K562 (cell line): Measurements from ENCODE around the gene FEV. TPM values are rescaled to one million over a fixed set of nuclear protein-coding genes. Genes with fewer than 3 reads are reported as not detected.

Experiments used
- BACH1 ChIP-seq: fragments of 200-800 bp; sonication (Bioruptor generic); IDR thresholded peaks from 2 replicates; pipeline ENCODE4 v1.6.1; 2016; ENCODE audit warnings: missing genetic modification characterization, missing compliant biosample characterization
- CBFA2T3 ChIP-seq: fragments of 450-650 bp; IDR thresholded peaks from 2 replicates; pipeline ENCODE4 v1.6.1; 2017
- CREB3L1 ChIP-seq: fragments of 450-650 bp; IDR thresholded peaks from 2 replicates; pipeline ENCODE4 v1.6.1; 2014; ENCODE audit warnings: low read depth, mild to moderate bottlenecking, moderate library complexity, borderline replicate concordance
- E2F6 ChIP-seq, 2 experiments: IDR thresholded peaks; 2 replicates each; pipeline ENCODE4 v1.6.1; 2011; ENCODE audit warnings: borderline replicate concordance in 1 of 2, control low read depth in 1 of 2, low read depth in 1 of 2, low read length in 1 of 2, mild to moderate bottlenecking in 1 of 2, mixed read lengths in 1 of 2, moderate library complexity in 1 of 2; ENCODE audit not compliant: insufficient read depth in 1 of 2, insufficient read length in 1 of 2, poor library complexity in 1 of 2, severe bottlenecking in 1 of 2; ENCODE audit errors: extremely low read depth in 1 of 2
- EGR1 ChIP-seq: fragments of 450-650 bp; conservative IDR thresholded peaks from 2 replicates; pipeline ENCODE4 v1.6.1; 2017; ENCODE audit warnings: mild to moderate bottlenecking
- EHMT2 ChIP-seq: fragments of 450-650 bp; IDR thresholded peaks from 2 replicates; pipeline ENCODE4 v1.6.1; 2018; ENCODE audit warnings: antibody characterized with exemption
- GMEB1 ChIP-seq: fragments of 250-450 bp; sonication (Bioruptor Pico); IDR thresholded peaks from 2 replicates; pipeline ENCODE4 v1.4.0; 2020; ENCODE audit warnings: mild to moderate bottlenecking
- MEF2A ChIP-seq: IDR thresholded peaks from 2 replicates; pipeline ENCODE4 v1.6.1; 2011; ENCODE audit warnings: low read depth, mild to moderate bottlenecking, low read length, moderate library complexity; ENCODE audit not compliant: control insufficient read depth
- MEF2D ChIP-seq: conservative IDR thresholded peaks from 2 replicates; pipeline ENCODE4 v1.6.1; 2016; ENCODE audit warnings: low read depth, missing genetic modification characterization, missing compliant biosample characterization
- NCOA6 ChIP-seq: fragments of 450-650 bp; IDR thresholded peaks from 2 replicates; pipeline ENCODE4 v1.6.1; 2017; ENCODE audit warnings: mild to moderate bottlenecking
- POLR2A ChIP-seq: fragments of 450-650 bp; conservative IDR thresholded peaks from 2 replicates; pipeline ENCODE4 v1.6.1; 2016
- SMAD4 ChIP-seq: fragments of 250-450 bp; sonication (Bioruptor Pico); conservative IDR thresholded peaks from 2 replicates; pipeline ENCODE4 v1.8.0; 2021; ENCODE audit warnings: inconsistent platforms, mild to moderate bottlenecking, moderate library complexity
- STAT6 ChIP-seq: sonication (generic); formaldehyde crosslinking; IDR thresholded peaks from 2 replicates; pipeline ENCODE4 v1.8.1; 2023; ENCODE audit warnings: mild to moderate bottlenecking, missing genetic modification reagents
- YY1 ChIP-seq, 3 experiments: IDR thresholded peaks; 2 replicates each; pipeline ENCODE4 v1.6.1; 2011; ENCODE audit warnings: low read length in 2 of 3, mild to moderate bottlenecking in 2 of 3, moderate library complexity in 2 of 3, borderline replicate concordance in 1 of 3, control low read depth in 1 of 3, low read depth in 1 of 3; ENCODE audit not compliant: insufficient read depth in 3 of 3, insufficient replicate concordance in 2 of 3, control insufficient read depth in 1 of 3, insufficient read length in 1 of 3; ENCODE audit errors: extremely low read depth in 1 of 3
- ZBTB49 ChIP-seq: sonication (generic); formaldehyde crosslinking; IDR thresholded peaks from 2 replicates; pipeline ENCODE4 v1.8.0; 2022; ENCODE audit warnings: missing genetic modification reagents, mild to moderate bottlenecking, borderline replicate concordance
- ZC3H11A ChIP-seq: IDR thresholded peaks from 2 replicates; pipeline ENCODE4 v1.6.1; 2012; ENCODE audit warnings: low read depth, low read length, improper control_type of control experiment
- ZNF282 ChIP-seq: sonication (generic); formaldehyde crosslinking; IDR thresholded peaks from 2 replicates; pipeline ENCODE4 v1.8.1; 2023; ENCODE audit warnings: missing genetic modification reagents
- ZNF324 ChIP-seq: fragments of 250-450 bp; sonication (Bioruptor Pico); IDR thresholded peaks from 2 replicates; pipeline ENCODE4 v1.4.0; 2020; ENCODE audit warnings: mild to moderate bottlenecking
- polyA plus RNA-seq, 8 experiments: library from polyadenylated mRNA; depleted of rRNA in 4 of 8; stranded (reverse) in 5 of 8; unstranded in 3 of 8; fragments of >200 nt; fragmentation: Nextera tagmentation in 2 of 8; fragmentation: Illumina TruSeq in 1 of 8; extraction: Ambion mirVana in 2 of 8; extraction: Trizol in 1 of 8; gene quantifications; 2 replicates each; pipeline versions ENCODE4 v1.2.1 to v1.2.3, GENCODE V29; 2011 to 2014; ENCODE audit warnings: inconsistent platforms in 1 of 8, missing spikeins in 1 of 8
- total RNA-seq, 7 experiments: library from RNA; depleted of rRNA in 6 of 7; stranded (reverse); fragments of >200 nt in 6 of 7; fragmentation: Illumina TruSeq in 2 of 7; extraction: Trizol in 2 of 7; gene quantifications; 2 replicates each; pipeline versions ENCODE4 v1.2.1 to v1.2.3, GENCODE V29; 2011 to 2021; ENCODE audit warnings: low replicate concordance in 1 of 7

The FEV gene
- total and polyA plus RNA-seq, 9 of the 15 experiments (the other 6 are each of a cell fraction or from before 2014, with no cell fraction given), result 0.08 to 1.6 (median 0.62) TPM; not detected in 1

- TF ChIP-seq ZBTB49 (CRISPR knock-in tag) (no peak), ZNF282 (no peak), YY1 (IDR thresholded peaks at IDR 0.05; ENCODE audit: borderline replicate concordance in 1 of 3, control insufficient read depth in 1 of 3, extremely low read depth in 1 of 3, insufficient read depth in 3 of 3, insufficient read length in 1 of 3, insufficient replicate concordance in 2 of 3, low read depth in 1 of 3, low read length in 2 of 3) (peak in 1 of 3 experiments; percentile 28), STAT6 (CRISPR knock-in tag) (no peak), GMEB1 (CRISPR knock-in tag) (no peak), E2F6 (IDR thresholded peaks at IDR 0.05; ENCODE audit: borderline replicate concordance in 1 of 2, extremely low read depth in 1 of 2, insufficient read depth in 1 of 2, insufficient read length in 1 of 2, low read depth in 1 of 2, low read length in 1 of 2, poor library complexity in 1 of 2, severe bottlenecking in 1 of 2) (no peak), EHMT2 (peak; percentile 68), MEF2D (tag) (no peak), NCOA6 (no peak), ZC3H11A (no peak), ZNF324 (CRISPR knock-in tag) (no peak), EGR1 (no peak), SMAD4 (CRISPR knock-in tag) (no peak), CBFA2T3 (peak; percentile 75), BACH1 (tag) (peak; percentile 96), CREB3L1 (no peak), MEF2A (no peak), POLR2A (no peak)
These were observed 20.8 kb downstream of the FEV start (continued) for GRCh38 chr2:218964041-218964771.
